H1 (cell line): ENCODE data around the gene POLR2I. TPM values are rescaled to one million over a fixed set of nuclear protein-coding genes. Genes with fewer than 3 reads are reported as not detected.

Experiments
- CTCF ChIA-PET: fragments of 300-600 bp; sonication (Branson Sonifier 250); formaldehyde crosslinking; loops from one replicate; lab custom pipeline; 2021; ENCODE audit not compliant: partially characterized antibody; lab: Charles Lee
- POLR2A ChIA-PET: fragments of 300-600 bp; sonication (Branson Sonifier 250); formaldehyde crosslinking; loops from one replicate; lab custom pipeline; 2021; ENCODE audit warnings: inconsistent platforms; ENCODE audit not compliant: partially characterized antibody; lab: Charles Lee
- DNase-seq, 2 experiments: peaks; one replicate each; pipeline versions ENCODE4 v3.0.0 to v3.0.0-alpha.2; 2010 to 2022; ENCODE audit warnings: low spot score in 2 of 2, low read depth in 1 of 2, mixed read lengths in 1 of 2
- FAIRE-seq: peaks from 2 replicates; lab custom pipeline; 2011; peaks lifted over from hg19 to GRCh38; lab: Jason Lieb, UNC
- H2AFZ ChIP-seq: 2 replicates; pipeline ENCODE4 v1.8.1; 2012; ENCODE audit warnings: low read length, inconsistent platforms
- H2AK5ac ChIP-seq: 2 replicates; pipeline ENCODE4 v1.6.1; 2013; ENCODE audit warnings: low read depth, low read length
- H2BK120ac ChIP-seq: replicated peaks from 2 replicates; pipeline ENCODE3; 2013; ENCODE audit warnings: low read depth, low read length, inconsistent platforms
- H2BK12ac ChIP-seq: 2 replicates; pipeline ENCODE4 v1.6.1; 2013; ENCODE audit warnings: low read depth, low read length
- H2BK15ac ChIP-seq: 2 replicates; pipeline ENCODE4 v1.6.1; 2013; ENCODE audit warnings: low read length
- H2BK20ac ChIP-seq: 2 replicates; pipeline ENCODE4 v1.6.1; 2013; ENCODE audit warnings: low read length
- H2BK5ac ChIP-seq: 2 replicates; pipeline ENCODE4 v1.6.1; 2013; ENCODE audit warnings: low read depth, low read length
- H3K14ac ChIP-seq: 2 replicates; pipeline ENCODE4 v1.6.1; 2013; ENCODE audit warnings: inconsistent platforms; ENCODE audit not compliant: insufficient read length
- H3K18ac ChIP-seq: 2 replicates; pipeline ENCODE4 v1.6.1; 2013; ENCODE audit warnings: low read length; ENCODE audit errors: extremely low read depth
- H3K23ac ChIP-seq: 2 replicates; pipeline ENCODE4 v1.6.1; 2013; ENCODE audit warnings: inconsistent platforms; ENCODE audit not compliant: insufficient read length
- H3K23me2 ChIP-seq: 2 replicates; pipeline ENCODE4 v1.6.1; 2013; ENCODE audit warnings: low read depth, low read length
- H3K27ac ChIP-seq: 2 replicates; pipeline ENCODE4 v1.6.1; 2011; ENCODE audit warnings: low read depth, low read length, inconsistent platforms
- H3K27me3 ChIP-seq, 4 experiments: replicated peaks in 1 of 4; 1 replicate in 1 of 4; 2 replicates in 3 of 4; pipeline versions ENCODE4 v1.6.1 to v1.8.1; 2011 to 2013; ENCODE audit warnings: low read length in 3 of 4, mild to moderate bottlenecking in 3 of 4, inconsistent platforms in 2 of 4, mixed read lengths in 2 of 4, moderate library complexity in 1 of 4; ENCODE audit not compliant: control insufficient read depth in 3 of 4, insufficient read depth in 3 of 4; ENCODE audit errors: extremely low read depth in 1 of 4
- H3K36me3 ChIP-seq, 4 experiments: 2 replicates each; pipeline versions ENCODE4 v1.6.1 to v1.8.1; 2011 to 2013; ENCODE audit warnings: mild to moderate bottlenecking in 4 of 4, low read length in 3 of 4, moderate library complexity in 2 of 4, control low read depth in 1 of 4, inconsistent platforms in 1 of 4; ENCODE audit not compliant: insufficient read depth in 4 of 4, control insufficient read depth in 2 of 4
- H3K4ac ChIP-seq: replicated peaks from 2 replicates; pipeline ENCODE3; 2013; ENCODE audit warnings: low read length, low read depth, mixed read lengths, inconsistent platforms; ENCODE audit not compliant: insufficient read length
- H3K4me1 ChIP-seq, 4 experiments: replicated peaks in 1 of 4; 1 replicate in 1 of 4; 2 replicates in 3 of 4; pipeline versions ENCODE4 v1.6.1 to v1.8.1; 2011 to 2013; ENCODE audit warnings: low read length in 3 of 4, inconsistent platforms in 2 of 4, mixed read lengths in 1 of 4; ENCODE audit not compliant: insufficient read depth in 4 of 4, control insufficient read depth in 3 of 4
- H3K4me2 ChIP-seq, 2 experiments: 2 replicates each; pipeline versions ENCODE4 v1.6.1 to v1.8.1; 2011 to 2013; ENCODE audit warnings: low read depth in 2 of 2, low read length in 2 of 2, control low read depth in 1 of 2, inconsistent platforms in 1 of 2, mild to moderate bottlenecking in 1 of 2; ENCODE audit not compliant: insufficient read depth in 1 of 2
- H3K4me3 ChIP-seq, 4 experiments: fragments of 200-600, 300-600 bp in 1 of 4; sonication (generic), shearing (Covaris generic), sonication (Bioruptor Twin) in 1 of 4; 2 replicates each; pipeline versions ENCODE4 v1.5.1 to v1.8.1; 2011 to 2016; ENCODE audit warnings: low read length in 4 of 4, low read depth in 3 of 4, control low read depth in 2 of 4, inconsistent platforms in 2 of 4, mild to moderate bottlenecking in 2 of 4, mixed read lengths in 1 of 4, moderate library complexity in 1 of 4; ENCODE audit not compliant: insufficient read depth in 2 of 4; ENCODE audit errors: extremely low read depth in 1 of 4
- H3K56ac ChIP-seq: replicated peaks from 2 replicates; pipeline ENCODE3; 2013; ENCODE audit warnings: low read depth, mild to moderate bottlenecking, mixed read lengths, low read length, inconsistent platforms; ENCODE audit not compliant: insufficient read length
- H3K79me1 ChIP-seq: 2 replicates; pipeline ENCODE4 v1.6.1; 2013; ENCODE audit warnings: low read depth, low read length, control low read depth
- H3K79me2 ChIP-seq, 2 experiments: 2 replicates each; pipeline versions ENCODE4 v1.6.1 to v1.8.1; 2012 to 2013; ENCODE audit warnings: low read length in 2 of 2, mild to moderate bottlenecking in 2 of 2, inconsistent platforms in 1 of 2; ENCODE audit not compliant: insufficient read depth in 2 of 2, control insufficient read depth in 1 of 2
- H3K9ac ChIP-seq, 4 experiments: replicated peaks in 1 of 4; 1 replicate in 1 of 4; 2 replicates in 3 of 4; pipeline versions ENCODE4 v1.6.1 to v1.8.1; 2011 to 2013; ENCODE audit warnings: low read depth in 3 of 4, low read length in 3 of 4, control low read depth in 2 of 4, mild to moderate bottlenecking in 2 of 4, moderate library complexity in 2 of 4, inconsistent platforms in 1 of 4; ENCODE audit errors: extremely low read depth in 1 of 4
- H3K9me3 ChIP-seq, 2 experiments: 2 replicates each; pipeline versions ENCODE4 v1.6.1 to v1.8.1; 2012 to 2013; ENCODE audit warnings: mild to moderate bottlenecking in 2 of 2, moderate library complexity in 2 of 2, control low read depth in 1 of 2, inconsistent platforms in 1 of 2, low read depth in 1 of 2, low read length in 1 of 2, mixed read lengths in 1 of 2; ENCODE audit not compliant: insufficient read depth in 2 of 2
- H4K20me1 ChIP-seq, 2 experiments: replicated peaks in 1 of 2; 2 replicates each; pipeline versions ENCODE3 to v1.8.1; 2011 to 2013; ENCODE audit warnings: inconsistent platforms in 2 of 2, low read length in 2 of 2, mild to moderate bottlenecking in 1 of 2; ENCODE audit not compliant: insufficient read depth in 2 of 2, control insufficient read depth in 1 of 2
- H4K5ac ChIP-seq: 2 replicates; pipeline ENCODE4 v1.6.1; 2013; ENCODE audit warnings: low read length, low read depth, mixed read lengths, inconsistent platforms; ENCODE audit not compliant: insufficient read length
- H4K8ac ChIP-seq: 2 replicates; pipeline ENCODE4 v1.8.0; 2013; ENCODE audit warnings: mild to moderate bottlenecking, moderate library complexity, low read length, inconsistent platforms; ENCODE audit not compliant: insufficient read depth; ENCODE audit errors: extremely low read depth
- H4K91ac ChIP-seq: replicated peaks from 2 replicates; pipeline ENCODE3; 2013; ENCODE audit warnings: low read length, mixed read lengths, inconsistent platforms; ENCODE audit not compliant: insufficient read length
- ASH2L ChIP-seq: fragments of 200-600, 300-600 bp; sonication (generic); IDR thresholded peaks from one replicate; pipeline ENCODE4 v1.7.1; 2017; ENCODE audit warnings: low read length
- CBX5 ChIP-seq: fragments of 300-800, 300-1000 bp; sonication (generic); IDR thresholded peaks from 2 replicates; pipeline ENCODE4 v1.7.1; 2016; ENCODE audit warnings: antibody characterized with exemption, low read length, low read depth
- CHD2 ChIP-seq: IDR thresholded peaks from 2 replicates; pipeline ENCODE4 v1.6.1; 2012; ENCODE audit warnings: low read length, improper control_type of control experiment
- CTCF ChIP-seq, 3 experiments: IDR thresholded peaks; 1 replicate in 2 of 3; 2 replicates in 1 of 3; pipeline versions ENCODE4 v1.5.1 to v1.6.1; 2011; ENCODE audit warnings: low read length in 3 of 3, mild to moderate bottlenecking in 3 of 3, inconsistent platforms in 2 of 3, low read depth in 1 of 3, moderate library complexity in 1 of 3; ENCODE audit not compliant: insufficient read depth in 1 of 3; ENCODE audit errors: control extremely low read depth in 1 of 3
- KDM1A ChIP-seq: fragments of 200-600, 300-600 bp; sonication (generic); IDR thresholded peaks from 2 replicates; pipeline ENCODE4 v1.7.1; 2016; ENCODE audit warnings: mild to moderate bottlenecking, low read length, borderline replicate concordance
- POLR2AphosphoS5 ChIP-seq: IDR thresholded peaks from 2 replicates; pipeline ENCODE4 v1.6.1; 2011; ENCODE audit warnings: low read depth, low read length
- POU5F1 ChIP-seq: IDR thresholded peaks from 2 replicates; pipeline ENCODE4 v1.6.1; 2011; ENCODE audit warnings: low read depth, mild to moderate bottlenecking, low read length, moderate library complexity
- SUZ12 ChIP-seq: fragments of 200-600 bp; sonication (generic); IDR thresholded peaks from 2 replicates; pipeline ENCODE4 v1.6.1; 2012; ENCODE audit warnings: mild to moderate bottlenecking, inconsistent platforms, low read length, moderate library complexity, mixed read lengths
- TAF1 ChIP-seq: IDR thresholded peaks from 2 replicates; pipeline ENCODE4 v1.6.1; 2011; ENCODE audit warnings: mild to moderate bottlenecking, low read depth, low read length
- WGBS, 2 experiments: shearing (Covaris generic) in 1 of 2; methylation state at CpG; one replicate each; pipeline versions ENCODE4 v1.1.6 to v1.1.7; 2013 to 2015; ENCODE audit warnings: low lambda C conversion rate in 2 of 2, mixed read lengths in 2 of 2, inconsistent platforms in 1 of 2, low coverage in 1 of 2, missing lambda C conversion rate in 1 of 2; ENCODE audit not compliant: insufficient replicate concordance in 2 of 2, insufficient coverage in 1 of 2, insufficient read length in 1 of 2; ENCODE audit errors: extremely low coverage in 1 of 2, missing lambda C conversion rate in 1 of 2; 5-methylcytosine and 5-hydroxymethylcytosine counted together
- polyA plus RNA-seq, 7 experiments: library from polyadenylated mRNA; depleted of rRNA in 3 of 7; stranded (reverse) in 5 of 7; unstranded in 2 of 7; fragments of >200 nt in 5 of 7; fragments of 200-250 nt in 2 of 7; gene quantifications; 1 replicate in 5 of 7; 2 replicates in 1 of 7; 4 replicates in 1 of 7; pipeline versions ENCODE4 v1.2.1 to v1.2.3, GENCODE V29; 2011 to 2013; ENCODE audit warnings: missing spikeins in 2 of 7, mixed read lengths in 2 of 7
- total RNA-seq: library from RNA; stranded (reverse); fragmentation: NEBNext Ultra II Directional; extraction: Animal tissue kit (Norgen Biotek cat#: 25700); gene quantifications from 2 replicates; pipeline ENCODE4 v1.2.1, GENCODE V29; 2021

POLR2I gene
- total and polyA plus RNA-seq, 2 of the 8 experiments (the other 6 are each of a cell fraction or from before 2014, with no cell fraction given) = 143 to 150 TPM

DNA sequence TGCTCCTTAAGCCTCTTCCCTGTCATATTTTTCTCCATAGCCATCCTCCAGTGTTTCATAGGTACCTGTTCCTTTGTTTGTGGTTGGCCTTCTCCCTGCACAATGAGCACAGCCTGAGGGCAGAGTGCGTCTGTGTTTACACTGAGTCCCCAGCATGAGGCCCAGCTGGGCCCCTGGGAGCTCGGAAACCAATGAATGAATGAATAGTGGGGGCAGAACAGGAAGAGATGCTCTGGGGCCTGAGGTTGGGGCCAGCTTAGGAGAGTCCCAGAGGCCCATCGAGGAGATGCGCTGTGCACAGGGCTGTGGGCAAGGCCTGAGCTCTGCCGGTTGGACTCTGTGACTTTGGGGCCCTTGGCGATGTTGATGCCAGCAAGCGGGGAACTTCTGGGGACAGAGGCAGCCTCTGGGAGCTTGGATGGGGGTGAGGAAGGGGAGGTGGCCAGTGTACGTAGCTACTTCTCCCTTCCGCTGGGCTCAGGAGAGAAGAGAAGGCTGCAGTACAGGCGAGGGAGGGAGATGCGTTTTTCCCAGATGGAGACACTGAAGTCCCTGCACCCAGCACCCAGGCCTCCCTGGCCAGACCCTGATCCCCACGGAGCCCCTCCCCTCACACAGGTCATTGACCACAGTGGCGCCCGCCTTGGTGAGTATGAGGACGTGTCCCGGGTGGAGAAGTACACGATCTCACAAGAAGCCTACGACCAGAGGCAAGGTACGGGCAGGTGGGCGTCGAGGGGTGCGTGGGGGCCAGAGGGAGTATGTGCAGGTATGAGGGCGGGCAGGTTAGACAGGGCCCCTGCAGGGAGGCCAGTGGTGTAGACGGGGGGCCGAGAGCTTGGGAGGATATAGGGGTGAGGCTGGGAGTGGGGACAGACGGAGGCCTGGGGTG lies 5.7 kb upstream of the POLR2I start:
- peaks cover 0 to 12% (median 4%) of the 10 kb centered on the region in 4 experiments; a peak in 6 of 7 replicates for H3K4me1 ChIP-seq
- H3K79me2 ChIP-seq = peaks cover 0 to 9% of the 10 kb centered on the region in 2 experiments; a peak in 1 of 4 replicates
- H3K9me3 ChIP-seq = no peaks in the 10 kb centered on the region
- 90% methylated on average over 25 of the region's 26 CpGs; no CpG with 5 or more reads in 1 of the 2 experiments for WGBS, 2 experiments
- no peak overlapping the region for H2BK120ac ChIP-seq
- DNase-seq (no peak), FAIRE-seq (no peak)
- POLR2A ChIA-PET = interaction anchor here (1.0 to 1.5 kb wide), 2 partner anchors 9 to 10 kb away, joined by 3 to 4 read pairs; partner anchors contain the start of gene OVOL3
- H3K23ac ChIP-seq = no peak overlapping the region
- H3K9ac ChIP-seq = peak overlapping the region in 1 of 4 experiments; percentile 8; a peak in 1 of 7 replicates
- H3K23me2 ChIP-seq = no peaks in the 10 kb centered on the region; the same call in 1 of the 2 replicates
- H2BK5ac ChIP-seq = 0 out of 2 replicates have a peak overlapping the region, but pooled peaks have one; percentile 35
- H3K18ac ChIP-seq = no peak overlapping the region
- no peak overlapping the region for H3K4me2 ChIP-seq
- H2BK15ac ChIP-seq = no peak overlapping the region
- no peak overlapping the region for H2AFZ ChIP-seq
- CTCF ChIA-PET = interaction anchor here (0.7 to 1.9 kb wide), 4 partner anchors 8 to 60 kb away, joined by 3 to 6 read pairs (median 4); no protein-coding TSS in a partner anchor
- no peak overlapping the region for H3K14ac ChIP-seq
- no peak overlapping the region; a peak in 1 of 8 replicates for H3K4me3 ChIP-seq
- H3K27me3 ChIP-seq = no peaks in the 10 kb centered on the region
- H2BK12ac ChIP-seq = no peak overlapping the region
- H3K27ac ChIP-seq = no peak overlapping the region
- H2BK20ac ChIP-seq = no peak overlapping the region
- H3K79me1 ChIP-seq = peaks cover 11% of the 10 kb centered on the region; the same call in 1 of the 2 replicates
- H4K91ac ChIP-seq = no peak overlapping the region
- peaks cover 3 to 7% of the 10 kb centered on the region in 2 experiments for H4K20me1 ChIP-seq
- no peak overlapping the region for H4K5ac ChIP-seq
- H2AK5ac ChIP-seq = no peak overlapping the region
- H3K36me3 ChIP-seq = peaks cover 8 to 28% (median 20%) of the 10 kb centered on the region in 4 experiments; a peak in 7 of 8 replicates
- peak overlapping the region; percentile 11; the same call in 1 of the 2 replicates for H4K8ac ChIP-seq
- H3K56ac ChIP-seq = no peak overlapping the region
- H3K4ac ChIP-seq = no peak overlapping the region
- TF ChIP-seq ASH2L (no peak), POU5F1 (no peak), CTCF (IDR thresholded peaks at IDR 0.05; ENCODE audit: control extremely low read depth in 1 of 3, insufficient read depth in 1 of 3, low read depth in 1 of 3, low read length in 3 of 3) (no peak), KDM1A (no peak), TAF1 (no peak), CBX5 (no peak), CHD2 (no peak), POLR2AphosphoS5 (no peak), SUZ12 (no peak)
